K562 (cell line): ENCODE results near the gene CHCHD6. TPM values are rescaled to one million over a fixed set of nuclear protein-coding genes. Genes with fewer than 3 reads are reported as not detected.

Experiments
- ATAC-seq: fragments of 200-7000 bp; cut with Tn5 transposase; 3 replicates; pipeline ENCODE4 v1.9.1; 2020; ENCODE audit warnings: moderate library complexity
- BruUV-seq: library from RNA; stranded (reverse); fragments of 400-500 nt; replicated peaks from 2 replicates; lab custom pipeline; 2021; lab: Mats Ljungman, UMichigan
- CTCF ChIA-PET: fragments of 300-600 bp; formaldehyde crosslinking; extraction: SDS; loops from one replicate; lab custom pipeline; 2021; ENCODE audit warnings: low intra/inter-chr PET ratio; lab: Yijun Ruan, JAX
- POLR2A ChIA-PET: fragments of 300-600, 350-650 bp; sonication (Branson Sonifier 250); formaldehyde crosslinking; extraction: SDS; loops from one replicate; lab custom pipeline; 2021; ENCODE audit warnings: antibody characterized with exemption, inconsistent platforms; lab: Yijun Ruan, JAX
- DNase-seq, 4 experiments: peaks; one replicate each; pipeline versions ENCODE4 v3.0.0 to v3.0.0-alpha.2; 2011 to 2018; ENCODE audit warnings: low spot score in 3 of 4, mixed read lengths in 3 of 4; ENCODE audit errors: extremely low read depth in 1 of 4
- FAIRE-seq: peaks from 2 replicates; lab custom pipeline; 2011; peaks lifted over from hg19 to GRCh38; lab: Jason Lieb, UNC
- H2AFZ ChIP-seq: 2 replicates; pipeline ENCODE4 v1.6.0; 2011; ENCODE audit warnings: low read depth, low read length, control low read depth, inconsistent platforms
- H3K27ac ChIP-seq: fragments of 200-600 bp; 3 replicates; pipeline ENCODE4 v1.8.0; 2011; ENCODE audit warnings: low read depth, mild to moderate bottlenecking, control low read depth, inconsistent platforms, low read length, moderate library complexity, mixed read lengths; ENCODE audit errors: extremely low read depth
- H3K27me3 ChIP-seq, 2 experiments: fragments of 300-600 bp in 1 of 2; 2 replicates in 1 of 2; 3 replicates in 1 of 2; pipeline versions ENCODE4 v1.6.0 to v1.8.0; 2011; ENCODE audit warnings: inconsistent platforms in 2 of 2, low read length in 2 of 2, mild to moderate bottlenecking in 1 of 2, mixed read lengths in 1 of 2, moderate library complexity in 1 of 2; ENCODE audit not compliant: control insufficient read depth in 2 of 2, insufficient read depth in 2 of 2
- H3K36me3 ChIP-seq: fragments of 300-600 bp; 3 replicates; pipeline ENCODE4 v1.8.0; 2011; ENCODE audit warnings: mild to moderate bottlenecking, low read length, inconsistent platforms; ENCODE audit not compliant: control insufficient read depth, insufficient read depth
- H3K4me1 ChIP-seq, 2 experiments: fragments of 200-600 bp in 1 of 2; replicated peaks in 1 of 2; 2 replicates in 1 of 2; 3 replicates in 1 of 2; pipeline versions ENCODE4 v1.5.1 to v1.8.0; 2011; ENCODE audit warnings: inconsistent platforms in 2 of 2, low read length in 2 of 2, mild to moderate bottlenecking in 1 of 2, mixed read lengths in 1 of 2, moderate library complexity in 1 of 2; ENCODE audit not compliant: control insufficient read depth in 2 of 2, insufficient read depth in 2 of 2
- H3K4me2 ChIP-seq: 2 replicates; pipeline ENCODE4 v1.6.1; 2011; ENCODE audit warnings: low read length, control low read depth, inconsistent platforms, mixed read lengths; ENCODE audit not compliant: insufficient read depth
- H3K4me3 ChIP-seq: fragments of 200-600 bp; sonication (generic), shearing (Covaris generic); 2 replicates; pipeline ENCODE4 v1.5.1; 2016; ENCODE audit warnings: control low read depth, inconsistent platforms
- H3K79me2 ChIP-seq: fragments of 200-600 bp; 3 replicates; pipeline ENCODE4 v1.8.0; 2011; ENCODE audit warnings: low read length, inconsistent platforms; ENCODE audit not compliant: control insufficient read depth, insufficient read depth
- H3K9ac ChIP-seq, 2 experiments: 2 replicates each; pipeline versions ENCODE4 v1.6.0 to v1.6.1; 2011; ENCODE audit warnings: low read depth in 2 of 2, low read length in 2 of 2, control low read depth in 1 of 2, inconsistent platforms in 1 of 2, mild to moderate bottlenecking in 1 of 2, mixed read lengths in 1 of 2; ENCODE audit not compliant: insufficient read depth in 1 of 2
- H3K9me1 ChIP-seq: one replicate; pipeline ENCODE4 v1.6.0; 2011; ENCODE audit warnings: inconsistent platforms, mild to moderate bottlenecking, low read length, moderate library complexity; ENCODE audit not compliant: control insufficient read depth, insufficient read depth
- H3K9me3 ChIP-seq: replicated peaks from 2 replicates; pipeline ENCODE4 v1.5.1; 2011; ENCODE audit warnings: low read depth, low read length, inconsistent platforms; ENCODE audit not compliant: control insufficient read depth, insufficient read depth
- H4K20me1 ChIP-seq: replicated peaks from 2 replicates; pipeline ENCODE4 v1.6.1; 2011; ENCODE audit warnings: low read length, inconsistent platforms, mixed read lengths; ENCODE audit not compliant: control insufficient read depth, insufficient read depth
- ARID2 ChIP-seq: fragments of 450-650 bp; IDR thresholded peaks from 2 replicates; pipeline ENCODE4 v1.6.1; 2017; ENCODE audit warnings: antibody characterized with exemption, mild to moderate bottlenecking
- CBFB ChIP-seq: sonication (generic); formaldehyde crosslinking; IDR thresholded peaks from 2 replicates; pipeline ENCODE4 v1.4.0; 2020; ENCODE audit warnings: mild to moderate bottlenecking, missing genetic modification reagents
- PHB2 ChIP-seq: fragments of 450-650 bp; IDR thresholded peaks from 2 replicates; pipeline ENCODE4 v1.6.1; 2017; ENCODE audit warnings: low read depth
- SMARCE1 ChIP-seq: fragments of 450-650 bp; IDR thresholded peaks from 2 replicates; pipeline ENCODE4 v1.7.1; 2016; ENCODE audit warnings: mild to moderate bottlenecking
- TCF15 ChIP-seq: fragments of 250-450 bp; sonication (Bioruptor Pico); IDR thresholded peaks from 2 replicates; pipeline ENCODE4 v1.8.0; 2022; ENCODE audit warnings: moderate library complexity, mild to moderate bottlenecking, inconsistent platforms
- TSHZ1 ChIP-seq: fragments of 250-450 bp; sonication (Bioruptor Pico); IDR thresholded peaks from 2 replicates; pipeline ENCODE4 v1.4.0; 2020; ENCODE audit warnings: mild to moderate bottlenecking, moderate library complexity
- WGBS: fragments of 100-300 bp; shearing (Covaris generic); methylation state at CpG from one replicate; pipeline ENCODE4 v1.1.6; 2016; ENCODE audit warnings: low coverage, mixed read lengths; ENCODE audit not compliant: insufficient coverage; ENCODE audit errors: missing lambda C conversion rate; 5-methylcytosine and 5-hydroxymethylcytosine counted together
- in situ Hi-C: fragments of 300-500 bp; cut with MboI; formaldehyde crosslinking; loops from 4 replicates; pipeline ENCODE4 v1.15.0; 2018; ENCODE audit warnings: inconsistent platforms, mixed read lengths
- intact Hi-C: fragments of 100-400 bp; cut with micrococcal nuclease; formaldehyde crosslinking; loops from 2 replicates; pipeline ENCODE4 v1.14.2; 2022
- polyA plus RNA-seq, 8 experiments: library from polyadenylated mRNA; depleted of rRNA in 4 of 8; stranded (reverse) in 5 of 8; unstranded in 3 of 8; fragments of >200 nt; fragmentation: Nextera tagmentation in 2 of 8; fragmentation: Illumina TruSeq in 1 of 8; extraction: Ambion mirVana in 2 of 8; extraction: Trizol in 1 of 8; gene quantifications; 2 replicates each; pipeline versions ENCODE4 v1.2.1 to v1.2.3, GENCODE V29; 2011 to 2014; ENCODE audit warnings: inconsistent platforms in 1 of 8, missing spikeins in 1 of 8
- total RNA-seq, 7 experiments: library from RNA; depleted of rRNA in 6 of 7; stranded (reverse); fragments of >200 nt in 6 of 7; fragmentation: Illumina TruSeq in 2 of 7; extraction: Trizol in 2 of 7; gene quantifications; 2 replicates each; pipeline versions ENCODE4 v1.2.1 to v1.2.3, GENCODE V29; 2011 to 2021; ENCODE audit warnings: low replicate concordance in 1 of 7

CHCHD6 gene
- total and polyA plus RNA-seq, 9 of the 15 experiments (the other 6 are each of a cell fraction or from before 2014, with no cell fraction given): 4.6 to 18.6 (median 10.9) TPM

GRCh38 chr3:126665221-126665936 is 38.7 kb upstream of the CHCHD6 start:
- H3K27me3 ChIP-seq: peaks cover 0 to 40% of the 10 kb centered on the region in 2 experiments; a peak in 2 of 5 replicates
- no peak overlapping the region for H3K27ac ChIP-seq
- FAIRE-seq: no peak
- no peaks in the 10 kb centered on the region for H4K20me1 ChIP-seq
- no peak for DNase-seq
- H3K4me2 ChIP-seq: no peak overlapping the region
- no TSS peak for BruUV-seq
- in situ Hi-C loops (no loop called here), intact Hi-C loops (loop anchor here (10.0 kb wide), 1 partner anchor 141 kb away; the partner anchor contains the start of gene CHST13)
- no peak overlapping the region; a peak in 1 of 4 replicates for H3K9ac ChIP-seq
- H3K36me3 ChIP-seq: no peaks in the 10 kb centered on the region
- ATAC-seq: no peak
- WGBS: 0% methylated on average over 5 of the region's 6 CpGs
- no peaks in the 10 kb centered on the region for H3K79me2 ChIP-seq
- H3K4me3 ChIP-seq: no peak overlapping the region
- CTCF ChIA-PET: no interaction called here
- no peak overlapping the region for H2AFZ ChIP-seq
- H3K4me1 ChIP-seq: no peaks in the 10 kb centered on the region
- no peaks in the 10 kb centered on the region for H3K9me3 ChIP-seq
- POLR2A ChIA-PET: no interaction called here
- H3K9me1 ChIP-seq: no peaks in the 10 kb centered on the region
- TF ChIP-seq PHB2 (no peak), CBFB (CRISPR knock-in tag) (no peak), SMARCE1 (no peak), TCF15 (CRISPR knock-in tag) (no peak), ARID2 (no peak), TSHZ1 (CRISPR knock-in tag) (no peak)
